NCI-H1105 (cell line): ENCODE measurements around the gene TMEM231.
"Not testable (repeated sequence)": the region's sequence is repeated elsewhere in the genome, so short reads cannot be mapped to it uniquely, and the experiment has no call there.

ENCODE experiments used
- DNase-seq: peaks from one replicate; lab custom pipeline; 2025; lab: John Stamatoyannopoulos, UW

TMEM231 gene

DNA sequence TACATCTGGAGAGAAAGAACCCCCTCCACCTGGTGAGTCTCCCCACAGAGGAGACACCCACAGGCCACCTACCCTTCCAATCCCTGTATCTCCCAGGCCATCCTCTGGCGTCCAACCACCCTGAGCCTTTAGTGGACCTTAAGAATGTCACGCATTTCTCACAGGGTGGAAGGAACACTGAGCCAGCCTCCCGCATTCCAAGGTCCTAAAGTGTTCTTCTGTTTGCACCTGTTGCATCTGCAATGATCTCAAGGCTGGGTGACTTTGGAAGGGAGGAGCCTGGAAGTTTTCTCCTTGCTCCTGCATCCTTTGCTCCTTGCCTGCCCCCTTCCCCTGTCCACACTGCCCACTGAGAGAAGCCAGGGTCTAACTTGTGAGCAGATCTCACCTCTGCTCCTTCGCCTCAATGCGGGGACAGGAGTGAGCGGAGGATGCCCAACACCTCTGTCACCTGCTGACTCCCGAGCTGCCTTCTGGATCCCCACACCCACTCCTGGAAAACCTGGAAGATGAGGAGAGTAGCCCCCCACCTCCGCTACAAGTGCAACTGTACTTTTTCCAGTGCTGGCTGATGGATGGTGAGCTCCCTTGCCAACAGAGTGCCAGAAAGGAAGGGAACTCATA, 23.8 kb downstream of the TMEM231 start:
- DNase-seq, result no peak

DNA sequence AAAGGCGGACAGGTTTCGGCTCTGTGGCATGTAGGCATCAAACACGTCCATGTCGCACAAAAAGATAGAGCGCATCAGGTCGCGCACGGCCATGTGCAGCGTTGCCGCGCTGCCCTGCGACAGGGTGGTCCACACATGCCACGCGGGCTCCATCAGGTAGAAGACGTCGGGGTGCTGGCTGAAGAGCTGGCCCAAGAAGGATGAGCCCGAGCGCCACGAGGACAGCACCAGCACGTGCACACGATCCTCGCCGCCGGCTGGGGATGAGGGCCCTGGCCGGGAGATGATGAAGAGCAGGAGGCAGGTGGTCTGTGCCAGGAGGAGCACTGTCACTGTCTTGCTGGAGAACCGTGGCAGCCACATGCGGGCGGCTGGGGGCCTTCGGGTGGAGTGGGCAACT, 26.1 kb downstream of the TMEM231 start:
- no peak for DNase-seq

DNA sequence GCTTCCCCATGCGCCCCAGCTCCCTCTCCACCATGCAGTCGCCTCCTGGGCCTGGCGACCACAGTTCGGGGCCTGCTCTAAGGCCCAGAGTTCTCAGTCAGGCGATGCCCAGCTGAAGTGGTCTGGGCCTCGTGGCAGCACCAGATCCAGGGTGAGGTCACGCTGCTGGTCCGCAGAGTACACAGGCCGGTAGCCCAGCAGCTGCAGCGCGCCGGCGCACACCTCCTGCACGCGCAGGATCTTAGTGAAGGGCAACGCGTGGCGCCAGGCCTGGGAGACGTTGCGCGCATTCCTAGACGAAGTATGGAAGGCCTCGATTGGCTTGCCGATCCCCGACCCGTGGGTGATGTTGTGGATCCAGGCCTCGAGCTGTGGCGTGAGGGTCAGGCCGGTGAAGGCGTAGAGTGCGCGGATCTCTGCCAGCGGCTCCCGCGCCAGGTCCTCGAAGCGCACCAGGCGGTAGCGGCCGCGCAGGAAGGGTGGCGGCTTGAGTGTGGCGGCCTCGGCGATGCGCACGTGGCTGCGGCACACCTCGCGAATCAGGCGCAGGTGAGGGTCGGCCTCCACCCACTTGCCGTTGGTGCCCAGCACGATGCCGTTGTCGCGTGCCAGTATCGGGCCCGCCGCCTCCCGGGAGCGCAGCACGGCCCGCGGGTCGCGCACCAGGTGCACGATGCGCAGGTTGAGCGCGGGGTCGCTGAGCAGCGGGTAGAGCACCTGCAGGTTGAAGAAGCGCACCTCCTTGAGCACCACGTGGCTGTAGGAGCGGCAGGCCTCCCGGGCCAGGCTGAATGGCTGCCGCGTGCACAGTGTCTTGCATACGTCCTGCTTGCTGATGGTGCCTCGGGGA, 26.8 kb downstream of the TMEM231 start:
- no peak for DNase-seq

DNA sequence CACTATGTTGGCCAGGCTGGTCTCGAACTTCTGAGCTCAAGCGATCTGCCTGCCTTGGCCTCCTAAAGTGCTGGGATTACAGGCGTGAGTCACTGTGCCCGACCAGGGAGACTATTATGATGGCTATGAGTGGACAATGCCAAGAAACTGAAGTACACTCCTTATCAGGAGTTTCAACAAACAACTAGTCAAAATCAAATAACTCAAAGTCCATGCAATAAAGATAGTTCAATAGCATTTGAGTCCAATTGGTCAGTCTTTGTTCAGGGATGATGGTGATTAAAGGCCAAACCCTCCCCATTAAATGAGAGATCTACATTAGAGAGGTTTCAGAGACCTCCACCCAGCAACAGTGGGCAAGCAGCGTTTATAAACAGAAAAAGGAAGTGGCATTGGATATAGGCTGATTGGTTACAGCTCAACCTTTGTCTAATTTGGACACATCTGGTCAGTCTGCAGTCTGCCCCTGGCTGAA, 28.2 kb downstream of the TMEM231 start:
- DNase-seq, result no peak

DNA sequence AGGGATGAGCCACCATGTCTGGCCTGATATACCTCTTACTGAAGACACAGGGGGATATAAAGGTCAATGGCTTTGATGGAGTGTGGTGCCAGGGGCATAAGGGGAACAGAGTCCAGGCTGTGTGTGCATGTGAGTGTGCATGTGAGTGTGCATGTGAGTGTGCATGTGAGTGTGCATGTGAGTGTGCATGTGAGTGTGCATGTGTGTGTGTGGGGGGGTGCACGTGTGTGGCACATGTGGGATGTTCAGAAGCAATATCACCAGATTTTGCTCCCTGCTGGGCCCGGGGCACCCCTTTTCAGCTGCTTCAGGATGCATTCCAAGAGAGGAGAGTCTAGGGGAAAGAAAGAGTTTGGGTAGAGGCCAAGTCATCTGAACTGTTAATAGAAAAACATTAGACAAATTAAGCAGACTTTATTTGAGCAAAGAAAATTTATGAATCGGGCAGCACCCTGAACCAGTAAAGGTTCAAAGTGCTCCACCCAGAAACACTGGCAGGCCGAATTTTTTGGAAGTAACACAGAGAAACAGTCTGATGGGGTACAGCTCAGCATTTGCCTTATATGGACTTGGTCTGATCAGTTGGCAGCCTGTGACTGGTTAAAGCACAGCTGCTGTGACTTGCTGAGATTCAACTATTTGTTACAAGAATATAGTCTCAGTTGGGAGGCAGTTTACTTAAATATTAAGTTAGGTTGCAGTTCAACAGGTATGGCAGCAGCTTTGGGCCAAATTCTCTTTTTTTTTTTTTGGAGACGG, 29.8 kb downstream of the TMEM231 start:
- DNase-seq, result no peak

DNA sequence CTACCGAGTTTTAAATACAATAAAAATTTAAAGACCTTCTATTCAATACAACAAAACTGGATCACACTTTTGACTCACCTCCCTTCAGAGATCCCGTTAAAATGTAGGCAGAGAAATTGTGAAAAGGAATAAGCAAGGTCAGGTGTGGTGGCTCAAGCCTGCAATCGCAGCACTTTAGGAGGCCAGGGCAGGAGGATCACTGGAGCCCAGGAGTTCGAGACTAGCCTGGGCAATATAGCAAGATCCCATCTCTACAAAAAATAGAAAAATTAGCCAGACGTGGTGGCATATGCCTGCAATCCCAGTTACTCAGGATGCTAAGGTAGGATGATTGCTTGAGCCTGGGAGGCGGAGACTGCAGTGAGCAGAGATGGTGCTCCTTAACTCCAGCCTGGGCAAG, 36.9 kb downstream of the TMEM231 start:
- no peak for DNase-seq

DNA sequence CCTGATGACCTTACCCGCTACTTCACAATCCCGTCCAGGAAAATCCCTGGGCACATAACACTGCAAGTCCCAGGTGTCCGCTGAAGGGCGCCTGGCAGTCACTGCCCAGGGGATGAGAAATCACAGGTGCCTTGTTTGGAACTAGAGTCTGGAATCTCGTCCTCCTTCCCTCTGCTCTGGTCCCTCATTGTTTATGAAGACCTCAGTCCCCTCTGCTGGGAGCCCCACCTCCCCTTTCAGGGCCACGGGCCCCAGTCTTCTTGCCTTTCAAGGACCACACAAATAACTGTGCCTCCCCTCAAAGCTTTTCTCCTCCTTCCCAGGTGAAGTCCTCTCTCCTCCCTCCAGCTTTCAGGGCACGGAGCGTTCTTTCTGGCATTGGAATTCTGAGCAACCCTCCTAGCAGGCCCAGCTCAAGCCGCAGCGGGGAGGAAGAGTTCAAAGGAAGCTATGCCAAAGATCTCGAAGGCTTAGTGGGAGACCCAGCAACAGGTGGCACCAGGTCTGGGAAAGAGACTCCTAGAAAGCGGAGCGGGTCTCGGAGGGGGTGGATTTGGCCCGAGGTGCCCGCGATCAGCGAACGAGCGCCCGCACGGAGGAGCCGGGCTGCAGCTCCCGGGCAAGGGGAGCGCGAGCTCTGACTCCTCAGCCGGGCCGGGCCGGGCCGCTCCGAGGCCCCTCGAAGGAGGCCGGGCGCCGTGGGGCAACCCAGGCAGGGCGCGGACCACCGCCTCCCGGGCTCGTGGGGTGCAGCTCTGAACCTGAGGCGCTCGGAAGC, 39.7 kb downstream of the TMEM231 start:
- DNase-seq, result not testable (repeated sequence)

DNA sequence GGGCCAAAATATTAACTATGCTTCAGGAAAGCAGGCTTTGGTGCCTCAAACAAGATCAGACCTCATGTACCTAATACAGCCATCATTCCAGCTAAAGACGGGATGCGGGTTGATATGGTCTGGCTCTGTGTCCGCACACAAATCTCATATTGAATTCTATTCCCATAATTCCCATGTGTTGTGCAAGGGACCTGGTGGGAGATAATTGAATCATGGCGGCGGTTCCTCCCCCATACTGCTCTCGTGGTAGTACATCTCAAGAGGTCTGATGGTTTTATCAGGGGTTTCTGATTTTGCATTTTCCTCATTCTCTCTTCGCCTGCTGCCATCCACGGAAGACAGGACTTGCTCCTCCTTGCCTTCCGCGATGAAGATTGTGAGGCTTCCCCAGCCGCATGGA, 41.8 kb downstream of the TMEM231 start:
- DNase-seq, result no peak

DNA sequence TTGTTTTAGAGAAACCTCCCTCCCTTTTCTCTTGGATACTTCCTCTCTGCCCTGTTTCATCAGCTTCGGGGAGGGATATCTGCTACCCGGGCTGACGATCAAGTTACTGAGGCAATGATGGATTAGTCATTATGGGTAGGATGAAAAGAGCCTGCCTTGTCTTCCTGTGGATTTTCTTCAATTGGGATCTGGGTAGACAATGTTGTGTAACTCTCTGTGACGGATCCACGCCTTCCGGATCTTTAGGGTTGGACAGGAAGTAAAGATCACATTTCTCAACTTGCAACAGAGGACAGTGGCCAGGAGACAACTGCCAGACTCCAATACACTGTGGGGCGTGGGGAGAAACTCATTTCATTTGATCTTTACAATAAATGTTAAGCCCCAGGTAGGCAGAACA, 49.5 kb downstream of the TMEM231 start:
- DNase-seq, result no peak

DNA sequence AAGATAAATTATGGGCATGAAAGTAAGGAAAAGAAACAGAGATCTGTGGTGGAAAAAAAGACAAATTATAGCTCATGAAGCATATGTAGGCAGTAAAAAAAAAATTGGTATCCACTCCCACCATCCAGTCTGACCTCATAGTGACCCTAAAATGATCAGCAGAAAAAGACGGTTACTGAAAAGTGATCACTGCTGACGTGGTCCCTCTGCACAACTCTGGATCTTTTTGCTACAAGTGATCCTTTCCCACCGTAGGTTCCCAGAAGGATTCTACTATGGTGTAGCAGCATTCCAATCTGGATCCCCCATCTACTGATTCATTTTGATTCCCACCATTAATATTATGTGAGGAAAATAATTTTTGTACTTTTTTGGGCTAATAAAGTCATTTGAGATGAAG, 49.9 kb downstream of the TMEM231 start:
- no peak for DNase-seq

DNA sequence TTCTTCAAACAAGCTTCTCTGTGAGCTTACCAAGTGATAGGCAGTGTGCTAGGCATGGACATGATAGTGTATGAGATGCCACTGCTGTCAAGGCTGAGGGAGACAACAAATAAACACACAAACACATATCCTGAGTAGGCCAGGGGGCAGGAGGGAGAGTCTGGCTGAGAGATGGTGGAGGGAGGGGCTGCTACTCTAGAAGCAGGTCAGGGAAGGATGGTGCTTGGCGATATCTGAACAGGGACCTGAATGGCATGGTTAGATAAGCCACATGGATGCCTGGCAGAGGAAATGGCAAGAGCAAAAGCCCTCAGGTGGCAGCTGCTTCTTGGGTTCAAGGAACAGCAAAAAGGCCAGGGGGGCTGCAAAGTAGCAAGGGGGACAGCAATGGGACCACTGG, 52.3 kb downstream of the TMEM231 start:
- DNase-seq, result no peak

DNA sequence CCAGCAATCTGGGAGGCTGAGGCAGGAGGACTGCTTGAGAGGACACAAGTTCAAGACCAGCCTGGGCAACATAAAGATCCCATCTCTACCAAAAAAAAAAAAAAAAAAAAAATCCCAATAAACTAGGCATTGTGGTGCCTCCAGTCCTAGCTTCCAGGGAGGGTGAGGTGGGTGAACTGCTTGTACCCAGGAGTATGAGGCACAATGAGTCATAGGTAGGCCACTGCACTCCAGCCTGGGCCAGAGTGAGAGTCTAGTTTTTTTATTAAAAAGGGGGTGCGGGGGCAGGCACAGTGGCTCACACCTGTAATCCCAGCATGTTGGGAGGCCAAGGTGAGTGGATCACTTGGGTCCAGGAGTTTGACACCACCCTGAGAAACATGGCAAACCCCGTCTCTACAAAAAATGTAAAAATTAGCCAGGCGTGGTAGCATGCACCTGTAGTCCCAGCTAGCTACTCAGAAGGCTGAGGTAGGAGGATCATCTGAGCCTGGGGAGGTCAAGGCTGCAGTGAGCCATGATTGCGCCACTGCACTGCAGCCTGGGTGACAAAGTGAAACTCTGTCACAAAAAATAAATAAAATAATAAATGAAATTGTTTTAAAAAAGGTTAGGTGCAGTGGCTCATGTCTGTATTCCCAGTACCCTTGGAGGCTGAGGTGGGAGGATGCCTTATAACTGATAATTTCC, 53.0 kb downstream of the TMEM231 start:
- DNase-seq, result no peak

DNA sequence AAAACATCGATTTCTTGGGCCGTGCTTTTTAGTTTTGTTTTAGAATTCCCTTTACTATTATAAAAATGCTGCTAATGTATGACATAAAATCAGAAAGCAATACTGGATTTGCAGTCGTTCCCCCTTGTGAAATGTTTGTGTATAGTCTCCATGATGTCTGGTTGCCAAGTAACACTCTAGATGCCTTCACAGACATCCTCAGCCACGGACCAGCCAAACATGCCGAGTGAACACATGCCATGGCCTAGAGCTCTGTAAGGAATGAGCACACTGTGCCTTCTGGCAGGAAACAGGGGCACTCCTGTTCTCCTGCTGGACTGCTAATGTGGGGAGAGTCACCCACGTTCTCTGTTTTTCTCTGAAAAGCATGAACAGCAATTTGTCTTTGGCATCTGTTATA, 54.2 kb downstream of the TMEM231 start:
- DNase-seq, result not testable (repeated sequence)

DNA sequence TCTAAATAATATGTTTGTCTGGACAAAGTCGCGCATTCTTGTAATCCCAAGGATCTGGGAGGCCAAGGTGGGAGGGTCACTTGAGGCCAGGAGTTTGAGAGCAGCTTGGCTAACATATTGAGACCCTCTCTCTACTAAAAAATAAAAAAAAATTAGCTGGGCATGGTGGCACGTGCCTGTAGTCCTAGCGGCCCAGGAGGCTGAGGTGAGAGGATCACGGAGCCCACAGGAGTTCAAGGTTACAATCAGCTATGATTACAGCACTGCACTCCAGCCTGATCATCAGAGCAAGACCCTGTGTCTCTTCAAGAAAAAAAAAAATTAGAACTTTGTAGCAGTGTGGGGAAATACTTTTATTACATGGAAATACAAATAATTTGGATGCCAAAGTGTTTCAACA, 54.7 kb downstream of the TMEM231 start:
- DNase-seq, result no peak

DNA sequence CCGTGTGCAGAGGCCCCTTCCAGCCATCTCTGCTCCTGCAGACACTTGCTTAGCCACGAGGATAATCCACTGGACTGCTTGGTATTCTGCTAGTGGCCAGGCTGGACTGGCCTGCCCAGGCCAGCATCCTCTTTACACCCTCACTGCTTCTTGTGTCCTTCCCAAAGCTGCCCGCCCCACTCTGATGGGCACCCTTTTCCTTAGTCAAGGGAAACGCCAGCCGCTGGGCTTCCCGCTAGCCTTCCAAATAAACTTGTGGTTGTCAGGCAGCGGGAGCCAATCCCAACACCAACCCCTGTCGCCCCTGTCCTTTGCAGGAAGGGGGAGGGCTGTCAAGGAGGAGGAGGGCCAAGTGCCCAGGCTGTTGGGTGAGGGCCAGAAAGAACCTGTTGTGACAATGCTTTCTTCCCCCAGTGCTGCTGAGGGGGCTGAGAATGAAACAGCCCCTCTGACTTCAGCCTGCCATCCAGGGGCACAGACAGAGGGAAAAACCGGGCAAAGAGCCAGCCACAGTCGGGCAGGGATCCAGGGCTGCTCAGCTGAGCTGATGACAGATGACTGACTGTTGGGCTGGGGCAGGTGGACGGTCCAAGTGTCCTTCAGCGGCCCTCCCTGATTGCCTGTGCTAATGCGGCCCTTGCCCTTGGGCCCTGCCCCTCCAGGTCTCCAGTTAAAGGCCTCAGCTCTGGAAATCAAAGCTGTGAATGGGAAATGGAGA, 57.3 kb downstream of the TMEM231 start:
- DNase-seq, result peak; percentile 29

DNA sequence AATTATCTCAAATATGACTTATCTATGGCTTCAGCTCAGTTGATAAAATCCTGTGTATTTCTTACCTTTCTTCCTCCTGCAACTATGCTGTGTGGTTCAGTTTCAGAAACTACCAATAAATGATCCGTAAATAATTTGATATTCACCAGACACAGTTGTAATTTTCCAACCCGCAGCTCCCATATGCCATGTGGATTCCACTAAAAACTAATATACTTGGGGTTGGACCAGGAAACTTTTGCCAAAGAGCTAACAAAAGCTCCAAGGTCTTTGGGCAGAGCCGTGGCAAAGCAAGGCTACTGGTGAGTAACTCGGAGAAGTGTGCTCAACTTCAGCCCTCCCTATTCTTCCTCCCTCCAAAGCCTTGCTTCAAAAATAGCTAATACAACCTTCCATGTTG, 58.5 kb downstream of the TMEM231 start:
- DNase-seq, result no peak

DNA sequence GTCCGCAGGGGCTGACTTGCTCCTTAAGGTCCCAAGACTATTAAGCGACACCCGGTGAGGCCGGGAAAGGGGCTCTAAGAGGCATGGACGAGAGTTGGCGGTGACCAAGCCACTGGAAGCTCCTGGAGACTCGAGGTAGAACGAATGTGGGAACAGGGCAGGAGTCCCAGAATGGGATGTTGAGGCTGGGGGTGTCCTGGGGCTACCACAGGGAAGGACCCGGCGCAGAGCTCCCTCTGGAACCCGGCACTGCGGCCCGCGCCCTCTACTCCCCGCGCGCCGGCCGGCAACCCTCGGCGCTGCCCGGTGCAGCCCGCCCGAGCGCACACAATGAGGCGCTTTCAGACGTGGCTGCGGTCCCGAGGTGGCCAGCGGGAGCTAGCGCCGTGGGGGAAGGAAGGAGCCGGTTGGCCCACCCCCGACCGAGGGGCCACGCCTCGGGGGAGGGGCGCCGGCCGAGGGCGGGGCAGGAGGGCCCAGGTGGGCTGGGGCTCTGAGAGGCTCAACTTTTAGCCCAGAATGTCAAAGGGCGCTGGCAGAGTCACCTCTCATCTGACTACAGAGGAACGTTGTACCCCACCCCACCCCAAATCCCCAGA, 60.9 kb downstream of the TMEM231 start, which contains the start of gene CHST6:
Gene CHST6 (minus strand): TSS at position 366 of the 599 bp plus-strand sequence. CDS start 15,613 bp downstream, outside the sequence.
- DNase-seq, result no peak

DNA sequence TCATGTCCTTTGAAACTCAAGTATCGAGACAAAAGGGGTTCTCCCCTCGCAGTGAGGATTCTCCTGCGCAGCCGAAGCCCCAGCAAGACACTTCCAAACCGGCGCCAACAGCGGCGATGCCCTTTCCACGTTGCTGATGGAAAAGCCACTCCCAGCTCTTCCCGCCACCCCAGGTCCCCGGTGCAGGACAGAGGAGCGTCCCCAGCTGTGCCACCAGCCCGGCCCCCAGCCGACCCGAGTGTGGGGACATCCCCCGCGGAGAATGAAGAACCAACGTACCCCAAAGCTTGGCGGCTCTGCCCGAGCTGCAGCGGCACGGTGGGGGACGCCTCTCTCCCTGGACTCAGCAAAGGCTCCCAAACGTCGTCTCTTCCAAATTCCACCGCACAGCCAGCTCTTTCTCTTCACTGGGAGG, 61.4 kb downstream of the TMEM231 start:
- no peak for DNase-seq

DNA sequence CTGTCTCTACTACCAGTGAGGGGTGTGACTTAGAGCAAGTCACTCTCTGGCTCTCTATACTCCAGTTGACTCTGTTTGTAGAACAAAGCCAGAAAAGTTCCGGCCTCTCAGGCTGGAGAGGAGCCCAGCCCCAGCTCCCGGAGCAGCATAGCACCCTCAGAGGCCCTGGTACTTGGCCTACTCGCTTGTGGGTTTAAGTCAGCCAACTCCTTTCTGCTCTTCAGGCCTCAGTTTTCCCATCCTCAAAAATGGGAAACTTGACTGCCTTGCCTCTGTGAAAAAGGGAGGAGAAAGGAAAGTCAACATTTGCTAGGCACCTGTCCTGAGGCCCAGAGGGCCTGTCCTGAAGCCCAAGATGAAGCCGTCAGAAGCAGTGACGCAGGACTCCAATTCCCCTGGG, 61.9 kb downstream of the TMEM231 start:
- DNase-seq, result no peak

DNA sequence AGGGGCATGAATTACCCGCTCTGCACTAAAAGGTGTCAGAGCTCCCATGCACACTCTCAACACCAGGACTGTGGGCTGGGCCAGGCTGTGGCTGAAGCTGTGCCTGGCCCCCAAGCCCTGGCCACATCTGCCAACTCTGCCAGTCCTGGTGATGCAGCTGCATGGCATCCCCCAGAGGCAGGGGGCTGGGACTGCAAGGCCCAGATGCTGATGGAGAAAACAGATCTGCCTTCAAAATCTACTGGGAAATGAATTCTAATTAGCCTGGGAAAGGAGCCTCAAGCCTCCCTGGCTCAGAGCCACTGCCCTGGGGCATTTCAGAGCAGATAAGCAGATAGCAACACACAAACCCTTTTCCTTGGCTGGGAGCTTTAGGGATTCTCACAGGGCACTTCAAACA, 64.2 kb downstream of the TMEM231 start:
- DNase-seq, result peak; percentile 65
